Gastrocnemius medialis (tissue), 4 donors: ENCODE data around the gene OR5D13. TPM values are rescaled to one million over a fixed set of nuclear protein-coding genes. Genes with fewer than 3 reads are reported as not detected.

Experiments
- ATAC-seq, 2 donors: fragments of 150-250 bp; one replicate each; pipeline ENCODE4 v1.9.1; 2016
- DNase-seq, 2 donors: peaks; one replicate each; pipeline ENCODE4 v3.0.0-alpha.2; 2019
- H3K27ac ChIP-seq, 4 donors: fragments of 200-600 bp; sonication (generic); 1 replicate in 1 of 4; 2 replicates in 3 of 4; pipeline ENCODE4 v1.5.1; 2016 to 2018; ENCODE audit warnings: mild to moderate bottlenecking in 2 of 4, moderate library complexity in 1 of 4
- H3K27me3 ChIP-seq, 3 donors: fragments of 200-600 bp; sonication (generic) in 2 of 3; 1 replicate in 1 of 3; 2 replicates in 2 of 3; pipeline versions ENCODE4 v1.5.1 to v1.6.0; 2016 to 2019; ENCODE audit warnings: mild to moderate bottlenecking in 1 of 3, moderate library complexity in 1 of 3
- H3K36me3 ChIP-seq, 2 donors: fragments of 200-600 bp; sonication (generic) in 1 of 2; one replicate each; pipeline ENCODE4 v1.5.1; 2017 to 2018
- H3K4me1 ChIP-seq, 2 donors: fragments of 200-600 bp; sonication (generic) in 1 of 2; one replicate each; pipeline ENCODE4 v1.5.1; 2016 to 2017; ENCODE audit warnings: mild to moderate bottlenecking in 2 of 2
- H3K4me3 ChIP-seq, 4 donors: fragments of 200-600 bp; sonication (generic) in 3 of 4; 1 replicate in 1 of 4; 2 replicates in 3 of 4; pipeline ENCODE4 v1.5.1; 2016 to 2019; ENCODE audit warnings: mild to moderate bottlenecking in 2 of 4
- H3K9me3 ChIP-seq, 3 donors: fragments of 200-600 bp; sonication (generic) in 2 of 3; 1 replicate in 1 of 3; 2 replicates in 2 of 3; pipeline ENCODE4 v1.5.1; 2016 to 2019
- CTCF ChIP-seq, 5 experiments: fragments of 450-650 bp in 3 of 5; fragments of 200-600 bp in 2 of 5; sonication (generic) in 2 of 5; IDR thresholded peaks in 4 of 5; conservative IDR thresholded peaks in 1 of 5; 1 replicate in 4 of 5; 2 replicates in 1 of 5; pipeline ENCODE4 v1.5.1; 2016 to 2019; ENCODE audit warnings: antibody characterized with exemption in 5 of 5, mild to moderate bottlenecking in 3 of 5, moderate library complexity in 3 of 5
- POLR2A ChIP-seq, 2 donors: fragments of 450-650 bp; IDR thresholded peaks; one replicate each; pipeline ENCODE4 v1.6.1; 2017; ENCODE audit warnings: antibody characterized with exemption in 2 of 2, mild to moderate bottlenecking in 2 of 2, moderate library complexity in 2 of 2
- in situ Hi-C, 4 donors: fragments of 200-750 bp; cut with MboI; loops; one replicate each; pipeline versions ENCODE4 v1.15.0 to v1.8.0; 2017; ENCODE audit warnings: low sequenced_read_pairs in 4 of 4
- intact Hi-C: fragments of 100-400 bp; cut with DNase I; formaldehyde crosslinking; loops from one replicate; pipeline ENCODE4 v1.15.1; 2023; ENCODE audit warnings: low total_unique reads
- total RNA-seq, 4 donors: library from RNA; depleted of rRNA; stranded (reverse); fragments of >200 nt; gene quantifications; one replicate each; pipeline versions ENCODE4 v1.1.0 to v1.2.3, GENCODE V29; 2016

Gene OR5D13
- total RNA-seq = not detected

DNA sequence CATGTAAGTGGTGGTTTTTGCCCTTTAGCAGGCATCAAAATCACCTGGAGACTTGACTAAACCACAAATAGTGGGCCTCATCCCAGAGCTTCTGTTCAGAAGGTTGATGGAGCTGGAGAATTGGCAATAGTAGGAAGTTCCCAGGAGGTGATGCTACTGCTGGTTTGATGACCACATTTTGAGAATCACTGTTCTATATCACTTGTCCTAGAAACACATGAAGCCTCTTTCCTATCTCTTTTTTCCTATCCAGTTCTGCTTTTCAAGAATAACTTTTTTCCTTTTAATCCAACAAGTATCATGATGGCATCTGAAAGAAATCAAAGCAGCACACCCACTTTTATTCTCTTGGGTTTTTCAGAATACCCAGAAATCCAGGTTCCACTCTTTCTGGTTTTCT lies at the start of gene OR5D13:
Gene OR5D13 (plus strand): TSS at position 301 of the 400 bp plus-strand sequence. CDS start 0 bp downstream, at position 301.
- ATAC-seq (no peak), DNase-seq (no peak)
- Histone ChIP-seq H3K9me3 (no peaks in the 10 kb centered on the region), H3K4me3 (no peak within 1 kb of the TSS), H3K4me1 (no peaks in the 10 kb centered on the region), H3K27me3 (no peaks in the 10 kb centered on the region), H3K27ac (no peak within 1 kb of the TSS), H3K36me3 (no peaks in the 10 kb centered on the region)
- TF ChIP-seq POLR2A (IDR thresholded peaks at IDR 0.05) (no peak), CTCF (IDR thresholded peaks at IDR 0.05 in 4 of 5, conservative IDR thresholded peaks at IDR 0.05 in 1 of 5) (no peak)
- in situ Hi-C loops = no loop called here
- intact Hi-C loops = no loop called here

DNA sequence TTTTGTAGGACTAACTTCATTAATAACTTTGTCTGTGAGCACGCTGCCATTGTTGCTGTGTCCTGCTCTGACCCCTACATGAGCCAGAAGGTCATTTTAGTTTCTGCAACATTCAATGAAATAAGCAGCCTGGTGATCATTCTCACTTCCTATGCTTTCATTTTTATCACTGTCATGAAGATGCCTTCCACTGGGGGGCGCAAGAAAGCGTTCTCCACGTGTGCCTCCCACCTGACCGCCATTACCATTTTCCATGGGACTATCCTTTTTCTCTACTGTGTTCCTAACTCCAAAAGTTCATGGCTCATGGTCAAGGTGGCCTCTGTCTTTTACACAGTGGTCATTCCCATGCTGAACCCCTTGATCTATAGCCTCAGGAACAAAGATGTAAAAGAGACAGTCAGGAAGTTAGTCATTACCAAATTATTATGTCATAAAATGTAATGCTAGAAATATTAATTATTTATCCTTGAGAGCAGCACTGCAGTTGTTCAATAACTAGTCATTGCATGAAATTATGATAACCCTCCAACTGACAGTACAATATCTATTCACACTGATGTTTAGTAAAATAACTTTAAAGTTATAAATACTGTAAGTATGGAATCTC lies 46.4 kb upstream of the OR5D13 start:
- no peak for TF ChIP-seq POLR2A (IDR thresholded peaks at IDR 0.05)
- no peak for TF ChIP-seq CTCF (IDR thresholded peaks at IDR 0.05 in 4 of 5, conservative IDR thresholded peaks at IDR 0.05 in 1 of 5)
- DNase-seq (no peak), ATAC-seq (no peak)
- no peaks in the 10 kb centered on the region for H3K36me3 ChIP-seq
- no peaks in the 10 kb centered on the region for H3K27me3 ChIP-seq
- H3K27ac ChIP-seq = no peak overlapping the region
- H3K4me3 ChIP-seq = no peak overlapping the region
- H3K9me3 ChIP-seq = no peaks in the 10 kb centered on the region
- H3K4me1 ChIP-seq = no peaks in the 10 kb centered on the region
- in situ Hi-C loops = no loop called here
- intact Hi-C loops = no loop called here

DNA sequence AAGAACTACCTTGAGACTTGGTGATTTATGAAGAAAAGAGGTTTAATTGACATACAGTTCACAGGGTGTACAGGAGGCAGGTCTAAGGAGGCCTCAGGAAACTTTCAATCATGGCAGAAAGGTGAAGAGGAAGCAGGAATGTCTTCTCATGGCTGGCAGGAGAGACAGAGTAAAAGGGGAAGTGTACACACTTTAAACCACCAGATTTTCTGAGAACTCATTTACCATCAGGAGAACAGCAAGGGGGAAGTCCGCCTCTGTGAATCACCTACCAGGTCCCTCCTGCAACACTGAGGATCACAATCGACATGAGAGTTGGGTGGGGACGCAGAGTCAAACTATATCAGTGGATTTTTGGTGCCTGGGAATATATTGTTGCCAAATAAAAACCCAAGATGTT lies 40.3 kb upstream of the OR5D13 start:
- H3K27ac ChIP-seq = no peak overlapping the region
- no peaks in the 10 kb centered on the region for H3K4me1 ChIP-seq
- ATAC-seq (no peak), DNase-seq (no peak)
- no peaks in the 10 kb centered on the region for H3K36me3 ChIP-seq
- H3K27me3 ChIP-seq = no peaks in the 10 kb centered on the region
- intact Hi-C loops = no loop called here
- in situ Hi-C loops = no loop called here
- TF ChIP-seq POLR2A (IDR thresholded peaks at IDR 0.05) (no peak), CTCF (IDR thresholded peaks at IDR 0.05 in 4 of 5, conservative IDR thresholded peaks at IDR 0.05 in 1 of 5) (no peak)
- no peak overlapping the region for H3K4me3 ChIP-seq
- no peaks in the 10 kb centered on the region for H3K9me3 ChIP-seq

GRCh38 chr11:55791606-55792005 lies 18.4 kb downstream of the OR5D13 start:
- ATAC-seq = no peak
- no peaks in the 10 kb centered on the region for H3K27me3 ChIP-seq

More at GRCh38 chr11:55791606-55792005, 18.4 kb downstream of the OR5D13 start:
- H3K9me3 ChIP-seq = no peaks in the 10 kb centered on the region
- H3K36me3 ChIP-seq = no peaks in the 10 kb centered on the region
- no peak overlapping the region for H3K4me3 ChIP-seq
- DNase-seq = no peak
- H3K4me1 ChIP-seq = no peaks in the 10 kb centered on the region
- intact Hi-C loops = no loop called here
- in situ Hi-C loops = no loop called here
- no peak for TF ChIP-seq CTCF (IDR thresholded peaks at IDR 0.05 in 4 of 5, conservative IDR thresholded peaks at IDR 0.05 in 1 of 5)
- TF ChIP-seq POLR2A (IDR thresholded peaks at IDR 0.05) = no peak
- H3K27ac ChIP-seq = no peak overlapping the region
